Measurements from ENCODE around the gene CCDC149.

CCDC149 gene

DNA sequence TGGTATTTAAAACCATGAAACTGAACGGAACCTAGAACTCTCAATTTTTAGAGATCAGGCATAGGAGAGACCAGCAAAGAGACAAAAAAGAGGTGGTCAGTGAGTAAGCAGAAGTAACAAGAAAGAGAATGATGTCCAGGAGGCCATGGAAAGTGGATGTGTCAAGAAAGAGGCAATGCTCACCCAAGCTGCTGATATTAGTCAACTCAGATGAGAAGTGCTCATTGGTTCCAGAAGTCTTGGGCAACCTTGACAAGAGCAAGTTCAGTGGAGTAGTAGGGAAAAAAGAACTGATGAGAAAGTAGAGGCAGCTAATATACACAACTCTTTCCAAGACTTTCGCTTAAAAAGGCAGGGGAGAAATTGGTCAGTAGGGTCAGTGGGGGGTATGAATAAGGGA is 23.0 kb upstream of the CCDC149 start:
- no peaks in the 10 kb centered on the region for H3K79me2 ChIP-seq (ENCODE audit: low read length)
- H3K4me1 ChIP-seq (ENCODE audit: low read length): no peaks in the 10 kb centered on the region
- TF ChIP-seq, protein P1, sequence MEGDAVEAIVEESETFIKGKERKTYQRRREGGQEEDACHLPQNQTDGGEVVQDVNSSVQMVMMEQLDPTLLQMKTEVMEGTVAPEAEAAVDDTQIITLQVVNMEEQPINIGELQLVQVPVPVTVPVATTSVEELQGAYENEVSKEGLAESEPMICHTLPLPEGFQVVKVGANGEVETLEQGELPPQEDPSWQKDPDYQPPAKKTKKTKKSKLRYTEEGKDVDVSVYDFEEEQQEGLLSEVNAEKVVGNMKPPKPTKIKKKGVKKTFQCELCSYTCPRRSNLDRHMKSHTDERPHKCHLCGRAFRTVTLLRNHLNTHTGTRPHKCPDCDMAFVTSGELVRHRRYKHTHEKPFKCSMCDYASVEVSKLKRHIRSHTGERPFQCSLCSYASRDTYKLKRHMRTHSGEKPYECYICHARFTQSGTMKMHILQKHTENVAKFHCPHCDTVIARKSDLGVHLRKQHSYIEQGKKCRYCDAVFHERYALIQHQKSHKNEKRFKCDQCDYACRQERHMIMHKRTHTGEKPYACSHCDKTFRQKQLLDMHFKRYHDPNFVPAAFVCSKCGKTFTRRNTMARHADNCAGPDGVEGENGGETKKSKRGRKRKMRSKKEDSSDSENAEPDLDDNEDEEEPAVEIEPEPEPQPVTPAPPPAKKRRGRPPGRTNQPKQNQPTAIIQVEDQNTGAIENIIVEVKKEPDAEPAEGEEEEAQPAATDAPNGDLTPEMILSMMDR (IDR thresholded peaks at IDR 0.05; ENCODE audit: low read depth, low read length): no peak

DNA sequence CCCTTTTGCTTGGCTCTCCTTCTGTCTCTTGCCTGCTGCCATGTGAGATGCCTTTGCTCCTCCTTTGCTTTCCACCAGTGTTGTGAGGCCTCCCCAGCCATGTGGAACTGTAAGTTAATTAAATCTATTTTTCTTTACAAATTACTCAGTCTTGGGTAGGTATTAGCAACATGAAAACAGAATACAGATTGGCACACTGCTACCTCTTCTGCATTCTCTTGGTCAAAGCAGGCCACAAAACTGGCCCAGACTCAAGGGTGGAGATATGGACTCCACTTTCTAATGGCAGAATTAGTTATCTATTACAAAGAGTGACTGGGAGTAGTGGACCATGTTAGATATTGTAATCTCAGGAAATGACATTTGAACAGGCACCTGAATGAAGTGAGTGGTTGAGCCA is 21.5 kb upstream of the CCDC149 start:
- no peak overlapping the region for H2AFZ ChIP-seq (ENCODE audit: low read depth, low read length)
- H3K4me1 ChIP-seq (ENCODE audit: low read length): no peaks in the 10 kb centered on the region
- TF ChIP-seq EZH2phosphoT487 (IDR thresholded peaks at IDR 0.05; ENCODE audit: low read depth): no peak
- TF ChIP-seq, protein P1 (IDR thresholded peaks at IDR 0.05; ENCODE audit: low read depth, low read length): no peak
- no peak overlapping the region for H3K9ac ChIP-seq (ENCODE audit: low read length)
- H3K27ac ChIP-seq (ENCODE audit: low read length): no peak overlapping the region
- no peaks in the 10 kb centered on the region for H3K27me3 ChIP-seq (ENCODE audit: low read depth, low read length)
- no peaks in the 10 kb centered on the region for H4K20me1 ChIP-seq (ENCODE audit: insufficient read depth, low read length)
- no peaks in the 10 kb centered on the region for H3K9me3 ChIP-seq (ENCODE audit: insufficient read depth, low read length)
- H3K4me2 ChIP-seq (ENCODE audit: low read length): no peak overlapping the region
- H3K4me3 ChIP-seq (ENCODE audit: low read length): no peak overlapping the region
- no peaks in the 10 kb centered on the region for H3K79me2 ChIP-seq (ENCODE audit: low read length)
- no peaks in the 10 kb centered on the region for H3K36me3 ChIP-seq (replicated peaks; ENCODE audit: low read depth, low read length)

More for the DNA sequence above, 23.0 kb upstream of the CCDC149 start:
- H3K4me3 ChIP-seq (ENCODE audit: low read length): no peak overlapping the region
- no peaks in the 10 kb centered on the region for H4K20me1 ChIP-seq (ENCODE audit: insufficient read depth, low read length)
- H3K27me3 ChIP-seq (ENCODE audit: low read depth, low read length): no peaks in the 10 kb centered on the region
- no peaks in the 10 kb centered on the region for H3K9me3 ChIP-seq (ENCODE audit: insufficient read depth, low read length)
- no peak overlapping the region for H3K4me2 ChIP-seq (ENCODE audit: low read length)
- no peaks in the 10 kb centered on the region for H3K36me3 ChIP-seq (replicated peaks; ENCODE audit: low read depth, low read length)
- no peak overlapping the region for H2AFZ ChIP-seq (ENCODE audit: low read depth, low read length)
- no peak overlapping the region for H3K27ac ChIP-seq (ENCODE audit: low read length)
- H3K9ac ChIP-seq (ENCODE audit: low read length): no peak overlapping the region

DNA sequence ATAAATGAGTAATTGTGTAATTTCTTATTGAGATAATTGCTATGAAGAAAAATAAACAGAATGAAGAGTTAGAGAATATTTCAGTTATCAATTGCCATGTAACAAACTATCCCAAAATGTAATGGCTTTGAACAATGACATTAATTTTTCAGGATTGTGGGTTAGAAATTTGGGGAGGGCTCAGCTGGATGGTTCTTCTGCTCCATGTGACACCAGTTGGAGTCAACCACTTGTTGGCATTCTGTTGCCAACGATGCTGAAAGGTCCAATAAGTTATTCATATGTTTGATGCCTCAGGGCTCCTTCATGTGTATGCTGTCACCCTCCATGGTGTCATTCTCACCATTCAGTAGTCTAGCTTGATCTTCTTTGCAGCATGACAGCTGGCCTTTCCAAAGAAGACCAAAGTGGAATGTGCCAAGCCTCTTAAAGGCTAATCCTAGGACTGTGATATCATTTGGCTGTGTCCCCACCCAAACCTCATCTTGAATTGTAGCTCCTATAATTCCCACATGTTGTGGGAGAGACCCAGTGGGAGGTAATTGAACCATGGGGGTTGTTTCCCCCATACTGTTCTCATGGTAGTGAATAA is 20.9 kb upstream of the CCDC149 start:
- Histone ChIP-seq H3K27ac (ENCODE audit: low read length) (no peak overlapping the region), H3K4me3 (ENCODE audit: low read length) (no peak overlapping the region), H3K4me1 (ENCODE audit: low read length) (no peaks in the 10 kb centered on the region), H4K20me1 (ENCODE audit: insufficient read depth, low read length) (no peaks in the 10 kb centered on the region), H3K36me3 (replicated peaks; ENCODE audit: low read depth, low read length) (no peaks in the 10 kb centered on the region), H3K79me2 (ENCODE audit: low read length) (no peaks in the 10 kb centered on the region), H3K9ac (ENCODE audit: low read length) (no peak overlapping the region), H3K9me3 (ENCODE audit: insufficient read depth, low read length) (no peaks in the 10 kb centered on the region), H3K4me2 (ENCODE audit: low read length) (no peak overlapping the region), H2AFZ (ENCODE audit: low read depth, low read length) (no peak overlapping the region), H3K27me3 (ENCODE audit: low read depth, low read length) (no peaks in the 10 kb centered on the region)
- TF ChIP-seq, protein P1 (IDR thresholded peaks at IDR 0.05; ENCODE audit: low read depth, low read length): no peak

DNA sequence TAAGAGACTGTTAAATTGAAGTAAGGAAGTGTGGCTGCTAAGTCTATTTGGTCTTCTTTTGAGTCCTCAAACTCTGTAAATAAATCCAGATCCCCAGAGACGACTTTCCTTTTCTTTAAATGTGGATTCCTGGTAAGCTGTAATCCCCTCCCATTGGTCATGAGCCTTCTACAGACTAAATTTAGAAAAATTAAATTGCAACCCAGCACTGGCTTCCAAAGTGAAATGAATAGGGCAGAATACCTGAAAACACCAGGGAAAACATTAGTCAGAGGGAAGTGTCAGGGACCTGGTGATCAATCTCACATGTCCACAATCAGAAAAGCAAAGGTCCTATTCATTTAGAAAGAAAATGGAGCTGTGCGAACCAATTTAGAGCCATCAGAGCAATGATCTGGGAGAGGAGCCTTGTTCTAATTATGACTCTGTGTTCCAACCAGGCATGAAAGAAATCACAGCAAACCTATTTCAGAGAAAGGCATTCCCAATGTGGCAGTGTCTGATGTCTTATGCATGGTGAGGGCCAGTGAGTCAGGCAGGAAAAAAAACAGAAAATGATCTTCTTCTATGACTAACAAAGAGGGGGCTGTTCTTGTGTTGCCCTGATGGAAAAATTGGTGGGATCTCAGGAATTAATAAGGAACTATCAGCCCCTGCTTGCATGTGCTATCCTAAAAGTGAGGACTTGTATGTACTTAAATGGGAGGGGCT is 19.8 kb upstream of the CCDC149 start:
- Histone ChIP-seq H2AFZ (ENCODE audit: low read depth, low read length) (no peak overlapping the region), H3K9me3 (ENCODE audit: insufficient read depth, low read length) (no peaks in the 10 kb centered on the region), H3K27ac (ENCODE audit: low read length) (no peak overlapping the region), H3K4me2 (ENCODE audit: low read length) (no peak overlapping the region), H3K27me3 (ENCODE audit: low read depth, low read length) (no peaks in the 10 kb centered on the region), H3K4me1 (ENCODE audit: low read length) (no peaks in the 10 kb centered on the region), H3K4me3 (ENCODE audit: low read length) (no peak overlapping the region), H3K79me2 (ENCODE audit: low read length) (no peaks in the 10 kb centered on the region), H3K9ac (ENCODE audit: low read length) (no peak overlapping the region), H4K20me1 (ENCODE audit: insufficient read depth, low read length) (no peaks in the 10 kb centered on the region), H3K36me3 (replicated peaks; ENCODE audit: low read depth, low read length) (no peaks in the 10 kb centered on the region)
- TF ChIP-seq, protein P1 (IDR thresholded peaks at IDR 0.05; ENCODE audit: low read depth, low read length): no peak
- TF ChIP-seq EZH2phosphoT487 (IDR thresholded peaks at IDR 0.05; ENCODE audit: low read depth): no peak
